Panc1 (cell line): ENCODE results near the gene ZNF512.

Experiments used
- CTCF ChIP-seq: fragments of 450-650 bp; IDR thresholded peaks from 2 replicates; pipeline ENCODE4 v1.5.1; 2017; ENCODE audit warnings: mild to moderate bottlenecking
- REST ChIP-seq, 2 experiments: IDR thresholded peaks; 2 replicates each; pipeline ENCODE4 v1.6.1; 2011 to 2012; ENCODE audit warnings: low read depth in 2 of 2, control low read depth in 1 of 2, low read length in 1 of 2, mild to moderate bottlenecking in 1 of 2, moderate library complexity in 1 of 2; ENCODE audit not compliant: insufficient read depth in 1 of 2

- TF ChIP-seq CTCF: no peak
- TF ChIP-seq REST (IDR thresholded peaks at IDR 0.05; ENCODE audit: insufficient read depth in 1 of 2, low read depth in 2 of 2, low read length in 1 of 2): no peak
These were observed at the start of gene ZNF512 for GRCh38 chr2:27582695-27583389.
